ENCODE data around the gene VEGFB. TPM values are rescaled to one million over a fixed set of nuclear protein-coding genes. Genes with fewer than 3 reads are reported as not detected.

VEGFB gene
- total RNA-seq, 1 experiment from 2014 or later = 101 TPM

DNA sequence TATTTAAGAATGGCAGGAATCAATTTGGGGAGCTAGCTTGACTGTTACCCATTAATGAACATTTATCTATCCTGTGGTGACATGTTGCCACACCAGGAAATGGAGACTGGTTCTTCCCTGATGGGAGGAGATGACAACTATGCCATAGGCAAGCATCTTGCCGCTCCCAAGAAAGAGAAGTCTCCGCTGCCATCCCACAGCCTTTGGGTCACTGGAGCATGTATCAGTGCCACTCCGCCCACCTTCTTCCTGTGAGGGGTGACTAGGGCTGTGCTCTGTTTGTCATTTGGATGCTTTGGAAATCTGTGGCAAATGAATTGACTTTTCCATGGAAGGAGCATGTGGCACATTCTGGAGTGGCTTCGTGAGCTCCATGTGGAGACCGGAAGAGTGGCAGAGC is 42.0 kb upstream of the VEGFB start:
- CTCF ChIA-PET = no interaction called here
- no peak for ATAC-seq
- H3K36me3 ChIP-seq (ENCODE audit: control insufficient read depth, insufficient read depth, low read length) = peaks cover 24% of the 10 kb centered on the region

GRCh38 chr11:64196626-64197025 is 37.8 kb upstream of the VEGFB start:
- ChIA-PET POLR2A (interaction anchor here (0.6 kb wide), 1 partner anchor 11 kb away, joined by 5 read pairs; no protein-coding TSS in a partner anchor), CTCF (interaction anchor here (0.6 to 0.9 kb wide), 2 partner anchors 11 to 104 kb away, joined by 3 to 5 read pairs; partner anchors contain the start of gene STIP1)
- intact Hi-C loops (cut with micrococcal nuclease; ENCODE audit: unreplicated experiment) (no loop called here), in situ Hi-C loops (cut with HindIII; ENCODE audit: low pct_unique_long_range_greater_than_20kb, low sequenced_read_pairs) (no loop called here)
- Histone ChIP-seq H3K4me1 (ENCODE audit: control insufficient read depth, insufficient read depth, low read length) (no peaks in the 10 kb centered on the region), H3K27ac (ENCODE audit: low read length) (no peak overlapping the region), H3K9me3 (ENCODE audit: control insufficient read depth, insufficient read depth, low read depth, low read length) (no peaks in the 10 kb centered on the region), H3K4me3 (ENCODE audit: low read depth in 2 of 2, low read length in 2 of 2) (no peak overlapping the region), H3K27me3 (ENCODE audit: control insufficient read depth, insufficient read depth, low read length) (no peaks in the 10 kb centered on the region), H3K36me3 (ENCODE audit: control insufficient read depth, insufficient read depth, low read length) (peaks cover 39% of the 10 kb centered on the region)
- DNase-seq (ENCODE audit: low read depth, low spot score) = no peak
- BruUV-seq (replicated peaks) = no TSS peak
- ATAC-seq = no peak
- TF ChIP-seq POLR2AphosphoS5 (IDR thresholded peaks at IDR 0.05; ENCODE audit: low read depth, low read length) (no peak), TCF7L2 (IDR thresholded peaks at IDR 0.05; ENCODE audit: low read depth, low read length) (no peak), CTCF (IDR thresholded peaks at IDR 0.05) (no peak), SIN3A (IDR thresholded peaks at IDR 0.05; ENCODE audit: borderline replicate concordance, insufficient read depth, low read depth, low read length) (no peak)
- TF ChIP-seq, protein P1, sequence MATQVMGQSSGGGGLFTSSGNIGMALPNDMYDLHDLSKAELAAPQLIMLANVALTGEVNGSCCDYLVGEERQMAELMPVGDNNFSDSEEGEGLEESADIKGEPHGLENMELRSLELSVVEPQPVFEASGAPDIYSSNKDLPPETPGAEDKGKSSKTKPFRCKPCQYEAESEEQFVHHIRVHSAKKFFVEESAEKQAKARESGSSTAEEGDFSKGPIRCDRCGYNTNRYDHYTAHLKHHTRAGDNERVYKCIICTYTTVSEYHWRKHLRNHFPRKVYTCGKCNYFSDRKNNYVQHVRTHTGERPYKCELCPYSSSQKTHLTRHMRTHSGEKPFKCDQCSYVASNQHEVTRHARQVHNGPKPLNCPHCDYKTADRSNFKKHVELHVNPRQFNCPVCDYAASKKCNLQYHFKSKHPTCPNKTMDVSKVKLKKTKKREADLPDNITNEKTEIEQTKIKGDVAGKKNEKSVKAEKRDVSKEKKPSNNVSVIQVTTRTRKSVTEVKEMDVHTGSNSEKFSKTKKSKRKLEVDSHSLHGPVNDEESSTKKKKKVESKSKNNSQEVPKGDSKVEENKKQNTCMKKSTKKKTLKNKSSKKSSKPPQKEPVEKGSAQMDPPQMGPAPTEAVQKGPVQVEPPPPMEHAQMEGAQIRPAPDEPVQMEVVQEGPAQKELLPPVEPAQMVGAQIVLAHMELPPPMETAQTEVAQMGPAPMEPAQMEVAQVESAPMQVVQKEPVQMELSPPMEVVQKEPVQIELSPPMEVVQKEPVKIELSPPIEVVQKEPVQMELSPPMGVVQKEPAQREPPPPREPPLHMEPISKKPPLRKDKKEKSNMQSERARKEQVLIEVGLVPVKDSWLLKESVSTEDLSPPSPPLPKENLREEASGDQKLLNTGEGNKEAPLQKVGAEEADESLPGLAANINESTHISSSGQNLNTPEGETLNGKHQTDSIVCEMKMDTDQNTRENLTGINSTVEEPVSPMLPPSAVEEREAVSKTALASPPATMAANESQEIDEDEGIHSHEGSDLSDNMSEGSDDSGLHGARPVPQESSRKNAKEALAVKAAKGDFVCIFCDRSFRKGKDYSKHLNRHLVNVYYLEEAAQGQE (IDR thresholded peaks at IDR 0.05; ENCODE audit: insufficient read depth in 1 of 2, low read depth in 2 of 2, low read length in 1 of 2) = no peak

More for the DNA sequence above, 42.0 kb upstream of the VEGFB start:
- H3K9me3 ChIP-seq (ENCODE audit: control insufficient read depth, insufficient read depth, low read depth, low read length) = no peaks in the 10 kb centered on the region
- no peak overlapping the region for H3K4me3 ChIP-seq (ENCODE audit: low read depth in 2 of 2, low read length in 2 of 2)
- BruUV-seq (replicated peaks) = no TSS peak
- no peaks in the 10 kb centered on the region for H3K27me3 ChIP-seq (ENCODE audit: control insufficient read depth, insufficient read depth, low read length)
- intact Hi-C loops (cut with micrococcal nuclease; ENCODE audit: unreplicated experiment) = no loop called here
- no peak overlapping the region for H3K27ac ChIP-seq (ENCODE audit: low read length)
- no peak for DNase-seq (ENCODE audit: low read depth, low spot score)
- POLR2A ChIA-PET = no interaction called here
- TF ChIP-seq CTCF (IDR thresholded peaks at IDR 0.05) = no peak
- TF ChIP-seq SIN3A (IDR thresholded peaks at IDR 0.05; ENCODE audit: borderline replicate concordance, insufficient read depth, low read depth, low read length) = no peak
- TF ChIP-seq, protein P1 (IDR thresholded peaks at IDR 0.05; ENCODE audit: insufficient read depth in 1 of 2, low read depth in 2 of 2, low read length in 1 of 2) = no peak
- no peak for TF ChIP-seq POLR2AphosphoS5 (IDR thresholded peaks at IDR 0.05; ENCODE audit: low read depth, low read length)
- TF ChIP-seq TCF7L2 (IDR thresholded peaks at IDR 0.05; ENCODE audit: low read depth, low read length) = no peak
- in situ Hi-C loops (cut with HindIII; ENCODE audit: low pct_unique_long_range_greater_than_20kb, low sequenced_read_pairs) = no loop called here
- peaks cover 10% of the 10 kb centered on the region for H3K4me1 ChIP-seq (ENCODE audit: control insufficient read depth, insufficient read depth, low read length)

Measured in Panc1 (cell line).